ENCODE results near the gene MAT2A. TPM values are rescaled to one million over a fixed set of nuclear protein-coding genes. Genes with fewer than 3 reads are reported as not detected.

The MAT2A gene
- total and polyA plus RNA-seq, 2 experiments from 2014 or later = 225 to 405 TPM

GRCh38 chr2:85527787-85528186 is 11.2 kb upstream of the MAT2A start:
- H3K9me3 ChIP-seq (ENCODE audit: low read depth) = no peaks in the 10 kb centered on the region
- DNase-seq (ENCODE audit: low read depth in 1 of 2, low spot score in 1 of 2) = no peak
- no peak overlapping the region for H3K27ac ChIP-seq
- H3K27me3 ChIP-seq = no peaks in the 10 kb centered on the region
- H3K4me3 ChIP-seq = no peak overlapping the region
- no peak for TF ChIP-seq CTCF (IDR thresholded peaks at IDR 0.05; ENCODE audit: low read depth, low read length)
- H3K36me3 ChIP-seq = no peaks in the 10 kb centered on the region
- peaks cover 24% of the 10 kb centered on the region for H3K4me1 ChIP-seq (ENCODE audit: low read depth)

GRCh38 chr2:85528355-85528754 is 10.6 kb upstream of the MAT2A start:
- TF ChIP-seq CTCF (IDR thresholded peaks at IDR 0.05; ENCODE audit: low read depth, low read length) = no peak
- no peak overlapping the region for H3K27ac ChIP-seq
- H3K36me3 ChIP-seq = no peaks in the 10 kb centered on the region

GRCh38 chr2:85529809-85530208 is 9.2 kb upstream of the MAT2A start:
- peaks cover 12% of the 10 kb centered on the region for H3K4me1 ChIP-seq (ENCODE audit: low read depth)
- TF ChIP-seq CTCF (IDR thresholded peaks at IDR 0.05; ENCODE audit: low read depth, low read length) = no peak

More at GRCh38 chr2:85528355-85528754, 10.6 kb upstream of the MAT2A start:
- no peak overlapping the region for H3K4me3 ChIP-seq
- no peaks in the 10 kb centered on the region for H3K9me3 ChIP-seq (ENCODE audit: low read depth)
- no peaks in the 10 kb centered on the region for H3K27me3 ChIP-seq
- DNase-seq (ENCODE audit: low read depth in 1 of 2, low spot score in 1 of 2) = no peak
- peaks cover 24% of the 10 kb centered on the region for H3K4me1 ChIP-seq (ENCODE audit: low read depth)

GRCh38 chr2:85531589-85531988 is 7.4 kb upstream of the MAT2A start:
- Histone ChIP-seq H3K27ac (no peak overlapping the region), H3K4me3 (no peak overlapping the region), H3K36me3 (no peaks in the 10 kb centered on the region), H3K27me3 (no peaks in the 10 kb centered on the region), H3K4me1 (ENCODE audit: low read depth) (peaks cover 8% of the 10 kb centered on the region), H3K9me3 (ENCODE audit: low read depth) (no peaks in the 10 kb centered on the region)
- no peak for TF ChIP-seq CTCF (IDR thresholded peaks at IDR 0.05; ENCODE audit: low read depth, low read length)
- DNase-seq (ENCODE audit: low read depth in 1 of 2, low spot score in 1 of 2) = no peak

More at GRCh38 chr2:85529809-85530208, 9.2 kb upstream of the MAT2A start:
- DNase-seq (ENCODE audit: low read depth in 1 of 2, low spot score in 1 of 2) = no peak
- Histone ChIP-seq H3K27ac (no peak overlapping the region), H3K4me3 (no peak overlapping the region), H3K36me3 (no peaks in the 10 kb centered on the region), H3K9me3 (ENCODE audit: low read depth) (no peaks in the 10 kb centered on the region), H3K27me3 (no peaks in the 10 kb centered on the region)

- peaks cover 23% of the 10 kb centered on the region for H3K4me1 ChIP-seq (ENCODE audit: low read depth)
- no peak overlapping the region for H3K27ac ChIP-seq
- no peaks in the 10 kb centered on the region for H3K27me3 ChIP-seq
- TF ChIP-seq CTCF (IDR thresholded peaks at IDR 0.05; ENCODE audit: low read depth, low read length) = no peak
- no peaks in the 10 kb centered on the region for H3K9me3 ChIP-seq (ENCODE audit: low read depth)
- no peak overlapping the region for H3K4me3 ChIP-seq
- DNase-seq (ENCODE audit: low read depth in 1 of 2, low spot score in 1 of 2) = no peak
- no peaks in the 10 kb centered on the region for H3K36me3 ChIP-seq
These were observed 4.9 kb upstream of the MAT2A start for GRCh38 chr2:85534099-85534498.

GRCh38 chr2:85534881-85535280 is 4.1 kb upstream of the MAT2A start:
- no peak for DNase-seq (ENCODE audit: low read depth in 1 of 2, low spot score in 1 of 2)
- Histone ChIP-seq H3K36me3 (no peaks in the 10 kb centered on the region), H3K9me3 (ENCODE audit: low read depth) (no peaks in the 10 kb centered on the region), H3K4me3 (no peak overlapping the region), H3K27me3 (no peaks in the 10 kb centered on the region), H3K27ac (no peak overlapping the region), H3K4me1 (ENCODE audit: low read depth) (peaks cover 23% of the 10 kb centered on the region)
- TF ChIP-seq CTCF (IDR thresholded peaks at IDR 0.05; ENCODE audit: low read depth, low read length) = no peak
